ENCODE measurements around the gene EXOC7.
"Not testable (repeated sequence)": the region's sequence is repeated elsewhere in the genome, so short reads cannot be mapped to it uniquely, and the experiment has no call there.

EXOC7 gene

DNA sequence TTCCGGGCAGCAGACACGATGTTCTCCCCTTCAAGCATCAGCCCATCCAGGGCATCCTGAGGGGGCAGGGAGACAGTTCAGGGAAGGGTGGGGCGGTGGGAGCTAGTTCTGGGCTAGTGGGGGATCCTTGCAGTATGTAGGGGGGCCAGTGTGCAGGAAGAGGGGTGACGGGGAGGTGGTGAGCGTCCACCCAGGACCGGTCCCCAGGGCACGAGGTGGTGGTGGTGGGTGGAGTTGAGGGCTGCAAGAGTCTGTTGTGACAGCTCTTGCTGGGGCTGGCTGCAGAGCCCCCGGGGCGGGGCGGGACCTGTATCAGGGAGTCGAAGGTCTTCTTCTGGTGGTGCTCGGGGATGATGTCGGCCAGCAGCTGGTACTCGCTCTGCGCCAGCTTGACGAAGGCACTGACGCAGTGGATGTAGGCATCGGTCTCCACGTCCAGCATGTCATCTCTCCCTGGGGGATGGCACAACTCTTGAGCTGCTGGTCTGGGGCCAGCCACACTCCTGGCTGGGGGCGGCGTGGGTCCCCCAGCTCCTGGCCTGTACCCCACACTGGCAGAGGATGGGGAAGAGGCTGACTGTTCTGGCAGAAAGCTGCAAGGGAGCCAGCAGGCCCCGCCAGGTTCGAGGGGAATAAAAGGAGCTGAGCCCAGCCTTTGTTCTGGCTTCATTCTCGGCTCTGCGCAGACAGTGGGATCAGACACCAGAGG lies 14.6 kb downstream of the EXOC7 start:
- DNase-seq (ENCODE audit: low read depth in 2 of 2), result no peak

DNA sequence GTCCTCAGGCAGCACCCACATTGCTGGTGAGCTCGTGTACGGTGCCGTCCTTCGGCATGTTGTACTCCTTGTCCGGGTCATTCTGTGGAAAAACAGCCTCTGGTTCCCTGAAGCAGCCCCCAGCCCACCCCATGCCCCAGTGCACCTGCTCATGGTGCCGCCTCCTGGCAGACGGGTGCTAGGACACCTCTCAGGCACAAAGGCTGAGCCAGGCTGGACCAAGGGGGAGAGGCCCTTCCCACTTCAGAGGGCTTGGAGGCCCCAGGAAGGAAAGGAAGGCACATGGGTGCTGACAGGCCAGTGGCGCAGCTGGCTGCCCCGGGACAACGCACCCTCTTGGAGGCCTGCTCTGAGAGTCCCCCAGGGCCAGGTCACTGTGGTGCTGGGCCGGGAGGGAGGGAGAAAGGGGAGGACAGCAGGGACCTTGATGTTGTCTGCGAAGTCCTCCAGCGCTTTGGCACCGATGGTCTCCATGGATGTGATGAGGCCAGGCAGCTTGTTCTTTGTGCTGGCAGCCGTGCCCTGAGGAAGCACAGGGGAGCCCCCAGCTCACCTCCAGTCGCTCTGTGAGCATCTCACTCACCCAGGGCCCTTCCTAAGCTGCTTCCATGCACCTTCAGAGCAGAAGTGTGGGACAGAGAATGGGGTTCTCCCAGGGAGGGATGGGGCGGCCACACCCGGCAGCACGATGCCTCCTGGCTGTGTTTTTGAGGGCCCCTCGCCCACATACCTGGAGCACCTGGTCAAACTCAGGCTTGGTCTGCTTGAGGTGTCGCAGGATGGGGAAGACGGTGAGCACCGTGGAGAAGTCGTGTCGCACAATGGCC lies 15.3 kb downstream of the EXOC7 start:
- DNase-seq (ENCODE audit: low read depth in 2 of 2), result no peak

- DNase-seq (ENCODE audit: low read depth in 2 of 2), result no peak
Observed at GRCh38 chr17:76087531-76087930, 16.1 kb downstream of the EXOC7 start.

- no peak for DNase-seq (ENCODE audit: low read depth in 2 of 2)
Observed at GRCh38 chr17:76086384-76086783, 17.2 kb downstream of the EXOC7 start.

DNA sequence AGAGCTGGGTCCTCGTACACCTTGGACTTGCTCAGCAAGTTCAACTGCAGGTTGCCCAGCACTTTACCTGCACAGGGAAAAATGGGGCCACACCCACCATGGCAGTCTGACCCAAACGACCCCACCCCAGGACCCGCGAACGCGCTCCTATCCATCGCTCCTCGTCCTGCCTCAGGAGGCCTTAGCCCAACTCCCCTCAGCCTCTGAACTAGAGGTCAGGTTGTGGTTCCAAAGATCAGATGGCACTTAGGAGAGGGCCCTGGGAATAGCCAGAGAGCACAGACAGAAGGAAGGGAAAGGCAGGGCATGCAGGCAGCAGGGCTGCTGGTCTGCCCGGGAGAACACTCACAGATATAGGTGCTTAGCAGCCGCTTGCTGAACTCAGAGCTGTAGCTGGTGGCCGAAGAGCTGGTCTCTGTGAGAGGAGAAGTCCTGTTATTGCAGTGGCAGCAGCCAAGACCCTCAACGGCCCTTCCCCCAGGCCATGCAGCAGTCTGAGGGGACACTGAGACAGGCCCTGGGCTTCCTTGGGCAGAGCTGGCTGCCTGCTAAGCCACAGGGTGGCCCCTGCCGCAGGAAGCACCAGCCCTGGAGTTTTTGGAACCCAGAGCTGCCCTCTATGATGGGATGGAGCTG lies 17.7 kb downstream of the EXOC7 start:
- DNase-seq (ENCODE audit: low read depth in 2 of 2), result no peak

DNA sequence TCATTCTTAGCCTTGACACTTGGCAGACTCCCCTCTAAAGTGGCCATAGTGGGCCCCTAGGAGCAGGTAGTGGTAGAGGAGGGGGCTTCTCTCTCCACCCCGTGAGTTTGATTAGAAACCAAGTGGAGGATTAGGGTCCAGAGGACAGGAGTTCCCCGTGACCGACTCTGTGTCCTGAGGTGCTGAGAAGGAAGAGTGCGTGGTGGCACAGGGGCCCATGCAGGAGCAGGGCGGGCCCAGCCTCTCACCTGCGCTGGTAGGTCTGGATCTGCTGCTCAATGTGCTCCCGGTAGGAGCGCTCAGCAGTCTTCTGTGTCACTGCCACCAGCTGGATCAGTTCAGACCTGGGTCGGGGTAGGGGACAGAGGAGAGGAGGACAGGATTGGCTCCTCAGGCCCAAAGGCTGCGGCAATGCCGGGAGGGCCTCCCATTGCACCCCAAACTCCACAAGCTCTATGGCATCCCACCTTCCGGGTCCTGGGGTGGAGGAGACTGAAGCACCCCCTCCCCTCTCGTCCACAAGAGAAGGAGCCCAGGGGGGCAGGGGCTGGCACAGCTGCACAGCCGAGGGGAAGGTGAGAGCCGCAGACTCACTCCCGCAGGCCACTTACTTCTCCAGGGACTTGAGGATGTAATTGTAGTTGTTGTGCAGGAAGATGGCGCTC lies 18.4 kb downstream of the EXOC7 start:
- DNase-seq (ENCODE audit: low read depth in 2 of 2), result no peak

- no peak for DNase-seq (ENCODE audit: low read depth in 2 of 2)
Observed at GRCh38 chr17:76083536-76084182, 19.9 kb downstream of the EXOC7 start.

DNA sequence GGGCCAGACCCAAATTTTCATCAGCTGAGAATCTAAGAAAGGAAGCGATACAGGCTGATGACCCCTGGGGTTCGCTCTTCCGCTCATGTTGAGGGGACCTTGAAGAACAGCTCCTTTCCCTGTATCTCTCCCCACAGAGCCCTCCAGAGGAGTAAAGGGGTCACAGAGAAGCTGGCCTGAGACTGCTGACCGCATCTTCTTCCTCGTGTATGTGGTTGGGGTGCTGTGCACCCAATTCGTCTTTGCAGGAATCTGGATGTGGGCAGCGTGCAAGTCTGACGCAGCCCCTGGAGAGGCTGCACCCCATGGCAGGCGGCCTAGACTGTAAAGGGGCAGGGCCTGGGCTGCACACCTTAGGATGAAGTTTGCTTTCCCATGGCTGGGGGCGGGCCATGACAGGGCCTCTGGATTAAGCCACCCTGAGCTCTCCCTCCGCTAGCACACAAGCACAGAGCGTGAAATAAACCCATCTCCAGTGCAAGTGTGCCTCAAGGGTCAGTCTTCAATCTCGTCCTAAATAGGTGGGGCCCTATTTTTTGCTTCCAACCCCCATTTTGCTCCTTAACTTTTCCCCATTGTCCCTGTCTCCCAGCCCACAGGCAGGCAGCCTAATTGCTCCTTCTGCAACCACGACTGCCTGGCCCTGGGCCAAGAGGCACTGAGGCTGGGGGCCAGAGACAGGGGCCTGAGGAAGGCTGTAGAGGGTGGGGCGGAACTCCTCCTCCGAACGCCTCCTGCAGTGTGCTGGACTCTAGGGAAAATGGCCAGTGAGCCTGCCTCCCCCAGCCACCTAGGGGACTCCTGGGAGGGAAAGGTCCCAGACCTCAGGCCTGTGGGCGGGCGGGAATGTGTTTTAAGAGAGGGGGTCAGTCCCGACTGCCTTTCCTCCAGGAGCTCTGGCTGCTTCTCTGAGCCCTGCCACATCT lies 21.0 kb downstream of the EXOC7 start:
- DNase-seq (ENCODE audit: low read depth in 2 of 2), result no peak

DNA sequence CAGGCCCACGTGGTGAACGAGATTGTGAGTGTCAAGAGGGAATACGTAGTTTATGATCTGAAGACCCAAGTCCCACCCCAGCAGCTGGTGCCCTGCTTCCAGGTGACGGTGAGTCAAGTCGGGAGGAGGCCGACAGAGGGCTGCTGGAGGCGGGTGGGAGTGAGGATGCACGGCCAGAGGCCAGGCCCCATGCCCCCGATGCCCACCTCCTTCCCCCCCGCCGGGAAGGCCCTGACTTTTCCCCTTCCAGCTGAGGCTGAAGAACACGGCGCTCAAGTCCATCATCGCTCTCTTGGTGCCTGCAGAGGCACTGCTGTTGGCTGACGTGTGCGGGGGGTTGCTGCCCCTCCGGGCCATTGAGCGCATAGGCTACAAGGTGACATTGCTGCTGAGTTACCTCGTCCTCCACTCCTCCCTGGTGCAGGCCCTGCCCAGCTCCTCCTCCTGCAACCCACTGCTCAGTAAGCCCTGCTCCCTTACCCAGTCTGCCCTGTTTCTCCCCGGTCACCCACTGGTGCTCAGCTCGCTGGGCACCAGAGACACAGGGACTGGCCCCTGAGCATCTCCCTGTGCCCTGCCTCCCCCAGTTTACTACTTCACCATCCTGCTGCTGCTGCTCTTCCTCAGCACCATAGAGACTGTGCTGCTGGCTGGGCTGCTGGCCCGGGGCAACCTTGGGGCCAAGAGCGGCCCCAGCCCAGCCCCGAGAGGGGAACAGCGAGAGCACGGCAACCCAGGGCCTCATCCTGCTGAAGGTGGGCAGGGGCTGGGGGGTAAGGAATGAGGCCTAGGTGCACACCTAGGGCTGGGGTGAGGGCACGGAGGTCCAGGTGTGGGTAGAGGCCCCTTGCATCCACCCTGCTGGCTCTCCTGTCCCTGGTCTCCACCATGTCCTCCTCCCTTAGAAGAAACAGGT lies 22.0 kb downstream of the EXOC7 start:
- DNase-seq (ENCODE audit: low read depth in 2 of 2), result no peak

DNA sequence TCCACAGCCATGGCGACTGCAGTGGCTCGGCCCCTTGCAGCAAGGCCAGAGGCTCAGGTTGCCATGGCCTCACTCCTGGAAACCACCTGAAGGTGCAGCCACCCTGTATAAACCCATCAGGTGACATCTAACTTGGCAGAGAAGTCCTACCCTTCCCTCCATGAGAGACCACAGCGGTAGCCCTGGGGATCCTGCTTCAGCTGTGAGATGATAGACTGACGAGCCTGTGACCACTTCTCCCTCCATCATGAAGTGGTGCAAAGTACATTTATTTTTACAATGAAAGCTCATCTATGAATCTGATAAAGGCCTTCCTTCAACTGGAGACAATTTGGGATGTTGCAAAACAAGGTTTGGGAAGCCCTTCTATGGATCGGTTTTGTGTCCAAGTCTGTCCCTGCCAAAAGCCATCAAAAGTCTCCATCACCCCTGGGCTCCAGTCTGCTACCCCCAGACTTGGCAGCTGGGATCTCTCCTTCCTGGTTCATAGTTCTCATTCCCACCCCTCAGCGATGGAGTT lies 22.8 kb downstream of the EXOC7 start:
- no peak for DNase-seq (ENCODE audit: low read depth in 2 of 2)

DNA sequence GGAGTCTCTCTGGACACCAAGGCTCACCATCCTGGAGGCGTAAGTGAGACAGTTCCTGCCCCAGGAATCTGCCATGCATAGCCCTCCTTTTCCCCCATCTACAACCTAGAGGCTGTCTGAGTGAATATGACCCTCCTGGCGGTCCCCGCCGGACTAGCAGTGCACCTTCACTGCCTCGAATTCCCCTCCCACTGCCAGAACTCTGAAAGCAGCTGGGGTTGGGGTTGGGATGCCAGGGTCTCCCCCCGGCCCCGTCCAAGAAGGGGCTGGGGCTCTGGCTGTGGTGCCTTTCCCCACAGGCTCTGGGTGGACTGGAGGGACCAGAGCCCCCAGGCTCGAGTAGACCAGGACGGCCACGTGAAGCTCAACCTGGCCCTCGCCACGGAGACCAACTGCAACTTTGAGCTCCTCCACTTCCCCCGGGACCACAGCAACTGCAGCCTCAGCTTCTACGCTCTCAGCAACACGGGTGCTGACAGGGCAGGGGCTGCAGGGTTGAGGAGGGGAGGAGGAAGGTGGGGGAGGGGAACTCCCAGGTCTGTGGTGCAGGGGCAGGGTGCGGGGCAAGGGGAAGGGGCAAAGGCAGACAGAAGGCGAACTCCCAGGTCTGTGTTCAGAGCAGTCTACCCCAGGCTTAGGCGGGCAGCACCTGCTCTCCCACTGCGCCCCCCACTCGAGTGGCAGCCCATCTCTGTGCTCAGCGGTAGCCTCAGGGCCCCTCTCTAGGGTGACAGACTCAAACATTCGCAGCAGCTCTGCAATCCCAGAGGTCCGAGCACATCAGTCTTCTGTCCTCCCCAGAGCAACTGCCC lies 23.4 kb downstream of the EXOC7 start:
- no peak for DNase-seq (ENCODE audit: low read depth in 2 of 2)

DNA sequence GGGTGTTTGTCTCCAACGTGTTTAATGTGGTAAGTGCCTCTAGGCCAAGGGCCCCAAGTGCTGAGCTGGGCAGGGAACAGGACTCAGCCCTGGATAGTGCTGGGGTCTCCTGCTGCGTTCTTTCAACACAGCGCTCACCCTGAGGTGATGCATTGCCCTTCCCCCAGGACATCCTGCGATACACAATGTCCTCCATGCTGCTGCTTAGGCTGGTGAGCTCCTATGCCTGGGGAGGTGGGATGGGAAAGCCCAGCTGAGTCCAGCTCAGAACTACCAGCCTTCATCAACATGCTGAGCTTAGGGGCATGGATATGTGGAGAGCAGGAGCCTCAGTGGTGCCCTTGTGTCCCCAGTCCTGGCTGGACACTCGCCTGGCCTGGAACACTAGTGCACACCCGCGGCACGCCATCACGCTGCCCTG lies 24.0 kb downstream of the EXOC7 start:
- no peak for DNase-seq (ENCODE audit: low read depth in 2 of 2)

- DNase-seq (ENCODE audit: low read depth in 2 of 2), result no peak
Observed at GRCh38 chr17:76078860-76079534, 24.6 kb downstream of the EXOC7 start, which contains the start of gene ZACN. Gene ZACN, plus strand, starts transcription at chr17:76079182. Its CDS starts 83 bp downstream, at chr17:76079265.

GRCh38 chr17:76078370-76078769 lies 25.2 kb downstream of the EXOC7 start:
- DNase-seq (ENCODE audit: low read depth in 2 of 2), result not testable (repeated sequence)

GRCh38 chr17:76077584-76078110 lies 25.9 kb downstream of the EXOC7 start:
- no peak for DNase-seq (ENCODE audit: low read depth in 2 of 2)

DNA sequence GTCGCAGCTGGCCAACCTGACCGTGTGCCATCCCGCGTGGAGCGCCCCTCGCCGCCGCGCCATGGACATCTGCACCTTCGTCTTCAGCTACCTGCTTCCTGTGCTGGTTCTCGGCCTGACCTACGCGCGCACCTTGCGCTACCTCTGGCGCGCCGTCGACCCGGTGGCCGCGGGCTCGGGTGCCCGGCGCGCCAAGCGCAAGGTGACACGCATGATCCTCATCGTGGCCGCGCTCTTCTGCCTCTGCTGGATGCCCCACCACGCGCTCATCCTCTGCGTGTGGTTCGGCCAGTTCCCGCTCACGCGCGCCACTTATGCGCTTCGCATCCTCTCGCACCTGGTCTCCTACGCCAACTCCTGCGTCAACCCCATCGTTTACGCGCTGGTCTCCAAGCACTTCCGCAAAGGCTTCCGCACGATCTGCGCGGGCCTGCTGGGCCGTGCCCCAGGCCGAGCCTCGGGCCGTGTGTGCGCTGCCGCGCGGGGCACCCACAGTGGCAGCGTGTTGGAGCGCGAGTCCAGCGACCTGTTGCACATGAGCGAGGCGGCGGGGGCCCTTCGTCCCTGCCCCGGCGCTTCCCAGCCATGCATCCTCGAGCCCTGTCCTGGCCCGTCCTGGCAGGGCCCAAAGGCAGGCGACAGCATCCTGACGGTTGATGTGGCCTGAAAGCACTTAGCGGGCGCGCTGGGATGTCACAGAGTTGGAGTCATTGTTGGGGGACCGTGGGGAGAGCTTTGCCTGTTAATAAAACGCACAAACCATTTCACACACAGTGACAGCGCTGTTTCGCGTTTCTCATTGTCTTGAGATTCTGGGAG lies 26.6 kb downstream of the EXOC7 start:
- DNase-seq (ENCODE audit: low read depth in 2 of 2), result no peak

All from fibroblast of skin of left biceps (primary cell).